SK-N-SH treated with all-trans-retinoic acid at 6 μM for 48 hours (cell line): Measurements from ENCODE around the gene ST6GALNAC4.

Source experiments
- CREB5 ChIP-seq: fragments of 250-450 bp; sonication (Bioruptor Pico); IDR thresholded peaks from 2 replicates; pipeline ENCODE4 v1.5.1; 2020; ENCODE audit warnings: low read depth, mild to moderate bottlenecking, moderate library complexity
- CSDC2 ChIP-seq: fragments of 250-450 bp; sonication (Bioruptor Pico); IDR thresholded peaks from 2 replicates; pipeline ENCODE4 v1.5.0; 2020; ENCODE audit warnings: mild to moderate bottlenecking, moderate library complexity
- SNAI2 ChIP-seq: fragments of 250-450 bp; sonication (Bioruptor Pico); IDR thresholded peaks from 2 replicates; pipeline ENCODE4 v1.5.0; 2020; ENCODE audit warnings: mild to moderate bottlenecking, moderate library complexity
- ZC3H10 ChIP-seq: fragments of 250-450 bp; sonication (Bioruptor Pico); IDR thresholded peaks from 2 replicates; pipeline ENCODE4 v1.5.1; 2021; ENCODE audit warnings: mild to moderate bottlenecking, moderate library complexity
- ZFP3 ChIP-seq: fragments of 250-450 bp; sonication (Bioruptor Pico); IDR thresholded peaks from 2 replicates; pipeline ENCODE4 v1.5.0; 2020; ENCODE audit warnings: mild to moderate bottlenecking, moderate library complexity
- ZFP30 ChIP-seq: fragments of 450-650 bp; formaldehyde crosslinking; IDR thresholded peaks from 2 replicates; pipeline ENCODE4 v1.5.0; 2022; ENCODE audit warnings: mild to moderate bottlenecking, moderate library complexity
- ZNF70 ChIP-seq: fragments of 450-650 bp; formaldehyde crosslinking; IDR thresholded peaks from 2 replicates; pipeline ENCODE4 v1.5.0; 2020; ENCODE audit warnings: mild to moderate bottlenecking, moderate library complexity

GRCh38 chr9:127943731-127944144, 26.9 kb upstream of the ST6GALNAC4 start:
- TF ChIP-seq ZFP3 (no peak), ZC3H10 (CRISPR knock-in tag) (no peak), ZFP30 (CRISPR knock-in tag) (no peak), SNAI2 (CRISPR knock-in tag) (no peak), CSDC2 (no peak), CREB5 (CRISPR knock-in tag) (no peak), ZNF70 (CRISPR knock-in tag) (no peak)
